HEK293 (cell line): ENCODE measurements around the gene SLC35D3.

ENCODE experiments used
- BCL11B ChIP-seq: fragments of 450-650 bp; formaldehyde crosslinking; IDR thresholded peaks from 2 replicates; pipeline ENCODE4 v1.5.1; 2016; ENCODE audit warnings: low read depth, missing biosample characterization, missing genetic modification characterization
- BCL6B ChIP-seq: fragments of 450-650 bp; formaldehyde crosslinking; IDR thresholded peaks from 2 replicates; pipeline ENCODE4 v1.5.1; 2017; ENCODE audit warnings: missing biosample characterization, missing genetic modification characterization
- HOXD13 ChIP-seq: sonication (generic); formaldehyde crosslinking; IDR thresholded peaks from 2 replicates; pipeline ENCODE4 v1.8.0; 2022; ENCODE audit warnings: missing genetic modification reagents, borderline replicate concordance
- MZF1 ChIP-seq: fragments of 450-650 bp; formaldehyde crosslinking; IDR thresholded peaks from 2 replicates; pipeline ENCODE4 v1.5.1; 2017; ENCODE audit warnings: missing biosample characterization, missing genetic modification characterization, borderline replicate concordance
- PRDM2 ChIP-seq: fragments of 450-650 bp; formaldehyde crosslinking; IDR thresholded peaks from 2 replicates; pipeline ENCODE4 v1.5.1; 2016; ENCODE audit warnings: missing biosample characterization, missing genetic modification characterization, borderline replicate concordance
- RBAK ChIP-seq: fragments of 450-650 bp; formaldehyde crosslinking; IDR thresholded peaks from 2 replicates; pipeline ENCODE4 v1.5.1; 2016; ENCODE audit warnings: missing biosample characterization, missing genetic modification characterization
- YY1 ChIP-seq: fragments of 450-650 bp; formaldehyde crosslinking; IDR thresholded peaks from 2 replicates; pipeline ENCODE4 v1.5.1; 2018; ENCODE audit warnings: missing biosample characterization, missing genetic modification characterization
- ZBTB20 ChIP-seq: fragments of 450-650 bp; formaldehyde crosslinking; IDR thresholded peaks from 2 replicates; pipeline ENCODE4 v1.5.1; 2016; ENCODE audit warnings: missing biosample characterization, missing genetic modification characterization
- ZBTB8A ChIP-seq: fragments of 450-650 bp; formaldehyde crosslinking; IDR thresholded peaks from 2 replicates; pipeline ENCODE4 v1.5.1; 2016; ENCODE audit warnings: missing biosample characterization, missing genetic modification characterization
- ZNF114 ChIP-seq: fragments of 450-650 bp; formaldehyde crosslinking; IDR thresholded peaks from 2 replicates; pipeline ENCODE4 v1.5.0; 2017; ENCODE audit warnings: missing biosample characterization, missing genetic modification characterization
- ZNF214 ChIP-seq: fragments of 450-650 bp; formaldehyde crosslinking; IDR thresholded peaks from 2 replicates; pipeline ENCODE4 v1.5.1; 2017; ENCODE audit warnings: missing biosample characterization, mild to moderate bottlenecking, missing genetic modification characterization, borderline replicate concordance
- ZNF274 ChIP-seq, 2 experiments: fragments of 200-500 bp in 1 of 2; fragments of 450-650 bp in 1 of 2; sonication (Bioruptor generic) in 1 of 2; formaldehyde crosslinking in 1 of 2; IDR thresholded peaks; 2 replicates each; pipeline versions ENCODE4 v1.5.1 to v1.6.1; 2014 to 2016; ENCODE audit warnings: borderline replicate concordance in 1 of 2, inconsistent platforms in 1 of 2, low read length in 1 of 2, missing biosample characterization in 1 of 2, missing genetic modification characterization in 1 of 2
- ZNF366 ChIP-seq: fragments of 450-650 bp; formaldehyde crosslinking; conservative IDR thresholded peaks from 2 replicates; pipeline ENCODE4 v1.5.1; 2016; ENCODE audit warnings: missing biosample characterization, missing genetic modification characterization
- ZNF391 ChIP-seq: fragments of 450-650 bp; formaldehyde crosslinking; IDR thresholded peaks from 2 replicates; pipeline ENCODE4 v1.5.1; 2016; ENCODE audit warnings: low read depth, missing biosample characterization, missing genetic modification characterization, borderline replicate concordance
- ZNF416 ChIP-seq: fragments of 450-650 bp; formaldehyde crosslinking; IDR thresholded peaks from 2 replicates; pipeline ENCODE4 v1.5.1; 2016; ENCODE audit warnings: missing biosample characterization, missing genetic modification characterization
- ZNF423 ChIP-seq: fragments of 450-650 bp; formaldehyde crosslinking; IDR thresholded peaks from 2 replicates; pipeline ENCODE4 v1.5.1; 2016; ENCODE audit warnings: missing biosample characterization, missing genetic modification characterization
- ZNF501 ChIP-seq: fragments of 450-650 bp; formaldehyde crosslinking; IDR thresholded peaks from 2 replicates; pipeline ENCODE4 v1.5.1; 2016; ENCODE audit warnings: missing biosample characterization, missing genetic modification characterization
- ZNF521 ChIP-seq: fragments of 450-650 bp; formaldehyde crosslinking; IDR thresholded peaks from 2 replicates; pipeline ENCODE4 v1.5.1; 2017; ENCODE audit warnings: missing biosample characterization, mild to moderate bottlenecking, missing genetic modification characterization
- ZNF555 ChIP-seq: fragments of 450-650 bp; formaldehyde crosslinking; conservative IDR thresholded peaks from 2 replicates; pipeline ENCODE4 v1.5.1; 2017; ENCODE audit warnings: missing biosample characterization, mild to moderate bottlenecking, missing genetic modification characterization, inconsistent platforms
- ZNF670 ChIP-seq: fragments of 450-650 bp; formaldehyde crosslinking; IDR thresholded peaks from 2 replicates; pipeline ENCODE4 v1.5.1; 2016; ENCODE audit warnings: missing biosample characterization, missing genetic modification characterization, low read depth
- ZNF747 ChIP-seq: fragments of 450-650 bp; formaldehyde crosslinking; IDR thresholded peaks from 2 replicates; pipeline ENCODE4 v1.5.1; 2016; ENCODE audit warnings: missing biosample characterization, missing genetic modification characterization
- TF ChIP-seq, protein P1 (sequence below): fragments of 450-650 bp; formaldehyde crosslinking; IDR thresholded peaks from 2 replicates; pipeline ENCODE4 v1.5.1; 2016; ENCODE audit warnings: missing biosample characterization, missing genetic modification characterization
- TF ChIP-seq, protein P2 (sequence below): fragments of 450-650 bp; formaldehyde crosslinking; IDR thresholded peaks from 2 replicates; pipeline ENCODE4 v1.5.1; 2017; ENCODE audit warnings: missing biosample characterization, missing genetic modification characterization
- TF ChIP-seq, protein P3 (sequence below): fragments of 450-650 bp; formaldehyde crosslinking; conservative IDR thresholded peaks from 2 replicates; pipeline ENCODE4 v1.5.1; 2016; ENCODE audit warnings: low read depth, missing biosample characterization, missing genetic modification characterization

The SLC35D3 gene

DNA sequence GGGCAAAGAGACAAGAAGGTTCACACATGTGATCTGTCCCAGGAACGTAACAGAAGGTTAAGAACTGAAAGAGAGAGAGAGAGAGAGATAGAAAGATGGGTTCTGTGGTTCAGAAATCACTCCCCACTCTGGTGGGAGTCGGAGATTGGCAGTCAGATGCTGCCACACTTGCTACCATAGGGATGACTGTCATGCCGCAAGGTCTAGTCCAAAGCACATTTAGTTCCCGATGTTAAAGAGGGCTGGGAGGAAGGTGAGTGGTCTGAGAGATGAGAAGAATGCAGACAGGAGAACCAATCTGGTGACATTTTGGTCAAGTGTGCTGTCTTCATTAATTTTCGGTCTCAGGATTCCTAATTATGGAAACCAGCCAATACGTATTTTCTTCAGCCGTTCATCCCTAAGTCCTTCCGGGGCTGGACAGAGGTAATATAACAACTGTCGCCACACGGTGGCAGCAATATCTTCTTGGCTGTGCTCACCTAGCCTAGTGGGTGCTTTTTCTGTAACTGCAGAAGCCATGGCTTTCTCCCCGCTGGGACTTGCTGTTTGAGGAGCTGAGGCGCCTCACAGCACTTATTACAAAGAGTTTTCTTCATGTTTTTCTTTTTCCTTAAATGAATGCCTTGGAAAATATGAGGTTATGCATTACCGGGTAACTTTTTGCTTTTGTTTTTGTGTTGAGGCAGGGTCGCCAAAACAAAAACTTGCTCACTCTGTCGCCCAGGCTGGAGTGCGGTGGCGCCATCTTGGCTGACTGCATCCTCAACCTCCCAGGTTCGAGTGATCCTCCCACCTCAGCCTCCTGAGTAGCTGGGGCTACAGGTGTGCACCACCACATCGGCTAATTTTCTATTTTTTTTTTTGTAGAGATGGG is 46.0 kb downstream of the SLC35D3 start (continued):
- TF ChIP-seq, protein P1, sequence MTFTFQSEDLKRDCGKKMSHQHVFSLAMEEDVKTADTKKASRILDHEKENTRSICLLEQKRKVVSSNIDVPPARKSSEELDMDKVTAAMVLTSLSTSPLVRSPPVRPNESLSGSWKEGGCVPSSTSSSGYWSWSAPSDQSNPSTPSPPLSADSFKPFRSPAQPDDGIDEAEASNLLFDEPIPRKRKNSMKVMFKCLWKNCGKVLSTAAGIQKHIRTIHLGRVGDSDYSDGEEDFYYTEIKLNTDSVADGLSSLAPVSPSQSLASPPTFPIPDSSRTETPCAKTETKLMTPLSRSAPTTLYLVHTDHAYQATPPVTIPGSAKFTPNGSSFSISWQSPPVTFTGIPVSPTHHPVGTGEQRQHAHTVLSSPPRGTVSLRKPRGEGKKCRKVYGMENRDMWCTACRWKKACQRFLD (tag by site-specific recombination) = no peak
- TF ChIP-seq ZNF555 (tag by site-specific recombination) (no peak), ZNF521 (tag by site-specific recombination) (no peak), ZNF416 (tag by site-specific recombination) (no peak), ZNF423 (tag by site-specific recombination) (no peak), ZBTB8A (tag by site-specific recombination) (no peak), BCL11B (tag by site-specific recombination) (no peak), PRDM2 (tag by site-specific recombination) (no peak), ZBTB20 (no peak), ZNF114 (tag by site-specific recombination) (no peak), ZNF366 (tag by site-specific recombination) (0 out of 2 replicates have a peak, but pooled peaks have one; percentile 34), ZNF214 (tag by site-specific recombination) (no peak), HOXD13 (CRISPR knock-in tag) (no peak), MZF1 (tag by site-specific recombination) (no peak), BCL6B (tag by site-specific recombination) (no peak), YY1 (no peak), ZNF391 (no peak), ZNF501 (tag by site-specific recombination) (no peak), ZNF747 (tag by site-specific recombination) (no peak), ZNF274 (IDR thresholded peaks at IDR 0.05; ENCODE audit: low read length) (no peak), ZNF274 (tag by site-specific recombination; IDR thresholded peaks at IDR 0.05; ENCODE audit: borderline replicate concordance) (no peak), ZNF670 (tag by site-specific recombination) (no peak), RBAK (tag by site-specific recombination) (no peak)
- TF ChIP-seq, protein P2, sequence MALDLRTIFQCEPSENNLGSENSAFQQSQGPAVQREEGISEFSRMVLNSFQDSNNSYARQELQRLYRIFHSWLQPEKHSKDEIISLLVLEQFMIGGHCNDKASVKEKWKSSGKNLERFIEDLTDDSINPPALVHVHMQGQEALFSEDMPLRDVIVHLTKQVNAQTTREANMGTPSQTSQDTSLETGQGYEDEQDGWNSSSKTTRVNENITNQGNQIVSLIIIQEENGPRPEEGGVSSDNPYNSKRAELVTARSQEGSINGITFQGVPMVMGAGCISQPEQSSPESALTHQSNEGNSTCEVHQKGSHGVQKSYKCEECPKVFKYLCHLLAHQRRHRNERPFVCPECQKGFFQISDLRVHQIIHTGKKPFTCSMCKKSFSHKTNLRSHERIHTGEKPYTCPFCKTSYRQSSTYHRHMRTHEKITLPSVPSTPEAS (tag by site-specific recombination) = no peak
- TF ChIP-seq, protein P3, sequence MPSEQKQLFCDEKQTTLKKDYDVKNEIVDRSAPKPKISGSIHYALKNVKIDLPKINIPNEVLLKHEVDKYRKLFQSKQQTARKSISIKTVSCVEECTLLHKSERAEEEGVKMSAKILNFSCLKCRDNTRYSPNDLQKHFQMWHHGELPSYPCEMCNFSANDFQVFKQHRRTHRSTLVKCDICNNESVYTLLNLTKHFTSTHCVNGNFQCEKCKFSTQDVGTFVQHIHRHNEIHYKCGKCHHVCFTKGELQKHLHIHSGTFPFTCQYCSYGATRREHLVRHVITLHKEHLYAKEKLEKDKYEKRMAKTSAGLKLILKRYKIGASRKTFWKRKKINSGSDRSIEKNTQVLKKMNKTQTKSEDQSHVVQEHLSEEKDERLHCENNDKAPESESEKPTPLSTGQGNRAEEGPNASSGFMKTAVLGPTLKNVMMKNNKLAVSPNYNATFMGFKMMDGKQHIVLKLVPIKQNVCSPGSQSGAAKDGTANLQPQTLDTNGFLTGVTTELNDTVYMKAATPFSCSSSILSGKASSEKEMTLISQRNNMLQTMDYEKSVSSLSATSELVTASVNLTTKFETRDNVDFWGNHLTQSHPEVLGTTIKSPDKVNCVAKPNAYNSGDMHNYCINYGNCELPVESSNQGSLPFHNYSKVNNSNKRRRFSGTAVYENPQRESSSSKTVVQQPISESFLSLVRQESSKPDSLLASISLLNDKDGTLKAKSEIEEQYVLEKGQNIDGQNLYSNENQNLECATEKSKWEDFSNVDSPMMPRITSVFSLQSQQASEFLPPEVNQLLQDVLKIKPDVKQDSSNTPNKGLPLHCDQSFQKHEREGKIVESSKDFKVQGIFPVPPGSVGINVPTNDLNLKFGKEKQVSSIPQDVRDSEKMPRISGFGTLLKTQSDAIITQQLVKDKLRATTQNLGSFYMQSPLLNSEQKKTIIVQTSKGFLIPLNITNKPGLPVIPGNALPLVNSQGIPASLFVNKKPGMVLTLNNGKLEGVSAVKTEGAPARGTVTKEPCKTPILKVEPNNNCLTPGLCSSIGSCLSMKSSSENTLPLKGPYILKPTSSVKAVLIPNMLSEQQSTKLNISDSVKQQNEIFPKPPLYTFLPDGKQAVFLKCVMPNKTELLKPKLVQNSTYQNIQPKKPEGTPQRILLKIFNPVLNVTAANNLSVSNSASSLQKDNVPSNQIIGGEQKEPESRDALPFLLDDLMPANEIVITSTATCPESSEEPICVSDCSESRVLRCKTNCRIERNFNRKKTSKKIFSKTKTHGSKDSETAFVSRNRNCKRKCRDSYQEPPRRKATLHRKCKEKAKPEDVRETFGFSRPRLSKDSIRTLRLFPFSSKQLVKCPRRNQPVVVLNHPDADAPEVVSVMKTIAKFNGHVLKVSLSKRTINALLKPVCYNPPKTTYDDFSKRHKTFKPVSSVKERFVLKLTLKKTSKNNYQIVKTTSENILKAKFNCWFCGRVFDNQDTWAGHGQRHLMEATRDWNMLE (tag by site-specific recombination) = peak; percentile 76
